SK-N-SH (cell line): Measurements from ENCODE around the gene FAM174B. TPM values are rescaled to one million over a fixed set of nuclear protein-coding genes. Genes with fewer than 3 reads are reported as not detected.

Experiments used
- CTCF ChIA-PET: fragments of 300-600, 350-600 bp; formaldehyde crosslinking; extraction: SDS; loops from one replicate; lab custom pipeline; 2021; lab: Yijun Ruan, JAX
- POLR2A ChIA-PET: fragments of 350-600 bp; sonication (Branson Sonifier 250); formaldehyde crosslinking; extraction: SDS; loops from one replicate; lab custom pipeline; 2020; ENCODE audit warnings: antibody characterized with exemption, inconsistent platforms; lab: Yijun Ruan, JAX
- DNase-seq: peaks from one replicate; pipeline ENCODE4 v3.0.0; 2012
- H2AFZ ChIP-seq: fragments of 200-600 bp; sonication (generic); 2 replicates; pipeline ENCODE4 v1.8.1; 2016; ENCODE audit warnings: antibody characterized with exemption, mild to moderate bottlenecking, low read depth
- H3F3A ChIP-seq: fragments of 200-600 bp; sonication (generic); replicated peaks from 2 replicates; pipeline ENCODE3; 2016; ENCODE audit warnings: antibody characterized with exemption, mild to moderate bottlenecking; ENCODE audit not compliant: insufficient read depth
- H3K27ac ChIP-seq, 2 experiments: fragments of 200-500 bp in 1 of 2; fragments of 200-600 bp in 1 of 2; sonication (Bioruptor generic) in 1 of 2; sonication (generic), shearing (Covaris generic) in 1 of 2; 2 replicates each; pipeline versions ENCODE4 v1.5.1 to v1.6.1; 2014 to 2016; ENCODE audit warnings: low read depth in 2 of 2, inconsistent platforms in 1 of 2, low read length in 1 of 2, mild to moderate bottlenecking in 1 of 2, mixed read lengths in 1 of 2
- H3K27me3 ChIP-seq: fragments of 200-600 bp; sonication (generic), shearing (Covaris generic); 2 replicates; pipeline ENCODE4 v1.6.1; 2016; ENCODE audit warnings: mixed run types; ENCODE audit not compliant: insufficient read depth
- H3K36me3 ChIP-seq, 2 experiments: fragments of 200-500 bp in 1 of 2; fragments of 200-600 bp in 1 of 2; sonication (Bioruptor generic) in 1 of 2; sonication (generic) in 1 of 2; replicated peaks in 1 of 2; 2 replicates each; pipeline versions ENCODE3 to v1.5.1; 2014 to 2016; ENCODE audit warnings: low read length in 1 of 2, mild to moderate bottlenecking in 1 of 2; ENCODE audit not compliant: insufficient read depth in 2 of 2, control insufficient read depth in 1 of 2
- H3K4me1 ChIP-seq, 2 experiments: fragments of 200-500 bp in 1 of 2; fragments of 200-600 bp in 1 of 2; sonication (Bioruptor generic) in 1 of 2; sonication (generic), shearing (Covaris generic) in 1 of 2; 2 replicates each; pipeline versions ENCODE4 v1.5.1 to v1.6.1; 2014 to 2016; ENCODE audit warnings: low read depth in 1 of 2, low read length in 1 of 2, mixed run types in 1 of 2; ENCODE audit not compliant: insufficient read depth in 2 of 2, control insufficient read depth in 1 of 2
- H3K4me2 ChIP-seq: fragments of 200-600 bp; sonication (generic), shearing (Covaris generic); 2 replicates; pipeline ENCODE4 v1.6.1; 2017; ENCODE audit warnings: mixed run types
- H3K4me3 ChIP-seq, 2 experiments: fragments of 200-500 bp in 1 of 2; fragments of 200-600 bp in 1 of 2; sonication (Bioruptor generic) in 1 of 2; sonication (generic), shearing (Covaris generic) in 1 of 2; 2 replicates each; pipeline versions ENCODE4 v1.5.1 to v1.8.1; 2014 to 2016; ENCODE audit warnings: low read depth in 2 of 2, inconsistent platforms in 1 of 2, low read length in 1 of 2, mild to moderate bottlenecking in 1 of 2, mixed read lengths in 1 of 2, moderate library complexity in 1 of 2
- H3K79me2 ChIP-seq: fragments of 200-600 bp; sonication (generic); 2 replicates; pipeline ENCODE4 v1.8.1; 2017; ENCODE audit warnings: mild to moderate bottlenecking; ENCODE audit not compliant: insufficient read depth
- H3K9ac ChIP-seq: fragments of 200-600 bp; sonication (generic); 2 replicates; pipeline ENCODE4 v1.6.1; 2017; ENCODE audit warnings: mixed run types
- H3K9me2 ChIP-seq: fragments of 200-600 bp; sonication (generic); 2 replicates; pipeline ENCODE4 v1.6.1; 2017; ENCODE audit warnings: mixed run types
- H3K9me3 ChIP-seq: fragments of 200-600 bp; sonication (generic); 2 replicates; pipeline ENCODE4 v1.6.1; 2017; ENCODE audit warnings: mixed run types, mild to moderate bottlenecking, moderate library complexity
- H4K20me1 ChIP-seq: fragments of 200-600 bp; sonication (generic); 2 replicates; pipeline ENCODE4 v1.6.1; 2017; ENCODE audit warnings: mild to moderate bottlenecking, mixed run types; ENCODE audit not compliant: insufficient read depth
- EP300 ChIP-seq, 2 experiments: IDR thresholded peaks; 2 replicates each; pipeline versions ENCODE4 v1.4.0 to v1.6.1; 2012; ENCODE audit warnings: borderline replicate concordance in 1 of 2, low read depth in 1 of 2, low read length in 1 of 2
- MXI1 ChIP-seq: IDR thresholded peaks from 2 replicates; pipeline ENCODE4 v1.6.1; 2012; ENCODE audit warnings: mild to moderate bottlenecking, low read depth, low read length, improper control_type of control experiment
- SIN3A ChIP-seq: IDR thresholded peaks from 2 replicates; pipeline ENCODE4 v1.6.1; 2012; ENCODE audit warnings: low read depth, mild to moderate bottlenecking, low read length, moderate library complexity, borderline replicate concordance
- WGBS: methylation state at CpG from one replicate; pipeline ENCODE4 v1.1.6; 2017; ENCODE audit warnings: low lambda C conversion rate; 5-methylcytosine and 5-hydroxymethylcytosine counted together
- polyA plus RNA-seq, 3 experiments: library from polyadenylated mRNA; depleted of rRNA; stranded (reverse); fragments of >200 nt; gene quantifications; 2 replicates each; pipeline ENCODE4 v1.2.3, GENCODE V29; 2012
- TF ChIP-seq, protein P1 (sequence below): IDR thresholded peaks from 2 replicates; pipeline ENCODE4 v1.4.0; 2012; ENCODE audit warnings: low read depth, borderline replicate concordance
- TF ChIP-seq, protein P2 (sequence below): IDR thresholded peaks from 2 replicates; pipeline ENCODE4 v1.4.0; 2012; ENCODE audit warnings: low read depth
- TF ChIP-seq, protein P3 (sequence below): IDR thresholded peaks from 2 replicates; pipeline ENCODE4 v1.6.1; 2012; ENCODE audit warnings: mild to moderate bottlenecking, low read depth, low read length, moderate library complexity
- TF ChIP-seq, protein P4 (sequence below): fragments of 200-600 bp; sonication (generic); IDR thresholded peaks from 2 replicates; pipeline ENCODE4 v1.6.1; 2017; ENCODE audit warnings: antibody characterized with exemption, mild to moderate bottlenecking, moderate library complexity
- TF ChIP-seq, protein P5 (sequence below): fragments of 150-350 bp; IDR thresholded peaks from 2 replicates; pipeline ENCODE4 v1.6.1; 2016; ENCODE audit warnings: mild to moderate bottlenecking, low read depth, low read length

Gene FAM174B
- polyA plus RNA-seq, 1 of the 3 experiments (the other 2 are of a cell fraction), result 0.30 TPM

DNA sequence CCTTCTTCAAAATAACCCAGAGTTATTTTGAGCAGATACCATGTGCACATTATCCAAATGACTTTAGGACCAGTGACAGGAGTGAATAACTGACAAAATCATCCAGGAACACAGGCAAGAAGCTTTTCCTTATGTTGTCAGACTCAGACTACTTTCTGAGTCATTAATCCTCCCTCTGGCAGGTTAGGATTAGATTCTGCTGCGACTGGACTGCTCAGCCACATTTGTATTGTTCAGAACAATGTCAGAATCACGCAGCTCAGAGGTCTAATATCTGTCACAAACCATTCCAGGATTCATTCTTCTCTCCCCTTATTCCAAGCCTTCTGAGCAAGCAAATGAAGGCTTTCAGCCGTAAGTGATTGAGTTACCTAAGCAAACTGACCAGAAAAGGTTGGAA, 34.8 kb upstream of the FAM174B start:
- Histone ChIP-seq H4K20me1 (no peaks in the 10 kb centered on the region), H3K9me3 (no peaks in the 10 kb centered on the region), H3K4me1 (no peaks in the 10 kb centered on the region), H2AFZ (no peak overlapping the region), H3K27me3 (no peaks in the 10 kb centered on the region), H3F3A (no peaks in the 10 kb centered on the region), H3K27ac (no peak overlapping the region), H3K79me2 (no peaks in the 10 kb centered on the region), H3K9me2 (no peaks in the 10 kb centered on the region), H3K36me3 (no peaks in the 10 kb centered on the region), H3K4me3 (no peak overlapping the region), H3K4me2 (no peak overlapping the region), H3K9ac (no peak overlapping the region)
- POLR2A ChIA-PET, result no interaction called here
- DNase-seq, result no peak
- 10% methylated on average over 3 of the region's 3 CpGs for WGBS
- CTCF ChIA-PET, result no interaction called here
- TF ChIP-seq, protein P1, sequence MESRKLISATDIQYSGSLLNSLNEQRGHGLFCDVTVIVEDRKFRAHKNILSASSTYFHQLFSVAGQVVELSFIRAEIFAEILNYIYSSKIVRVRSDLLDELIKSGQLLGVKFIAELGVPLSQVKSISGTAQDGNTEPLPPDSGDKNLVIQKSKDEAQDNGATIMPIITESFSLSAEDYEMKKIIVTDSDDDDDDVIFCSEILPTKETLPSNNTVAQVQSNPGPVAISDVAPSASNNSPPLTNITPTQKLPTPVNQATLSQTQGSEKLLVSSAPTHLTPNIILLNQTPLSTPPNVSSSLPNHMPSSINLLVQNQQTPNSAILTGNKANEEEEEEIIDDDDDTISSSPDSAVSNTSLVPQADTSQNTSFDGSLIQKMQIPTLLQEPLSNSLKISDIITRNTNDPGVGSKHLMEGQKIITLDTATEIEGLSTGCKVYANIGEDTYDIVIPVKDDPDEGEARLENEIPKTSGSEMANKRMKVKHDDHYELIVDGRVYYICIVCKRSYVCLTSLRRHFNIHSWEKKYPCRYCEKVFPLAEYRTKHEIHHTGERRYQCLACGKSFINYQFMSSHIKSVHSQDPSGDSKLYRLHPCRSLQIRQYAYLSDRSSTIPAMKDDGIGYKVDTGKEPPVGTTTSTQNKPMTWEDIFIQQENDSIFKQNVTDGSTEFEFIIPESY, result no peak
- TF ChIP-seq, protein P2, sequence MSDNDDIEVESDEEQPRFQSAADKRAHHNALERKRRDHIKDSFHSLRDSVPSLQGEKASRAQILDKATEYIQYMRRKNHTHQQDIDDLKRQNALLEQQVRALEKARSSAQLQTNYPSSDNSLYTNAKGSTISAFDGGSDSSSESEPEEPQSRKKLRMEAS, result no peak
- TF ChIP-seq, protein P3, sequence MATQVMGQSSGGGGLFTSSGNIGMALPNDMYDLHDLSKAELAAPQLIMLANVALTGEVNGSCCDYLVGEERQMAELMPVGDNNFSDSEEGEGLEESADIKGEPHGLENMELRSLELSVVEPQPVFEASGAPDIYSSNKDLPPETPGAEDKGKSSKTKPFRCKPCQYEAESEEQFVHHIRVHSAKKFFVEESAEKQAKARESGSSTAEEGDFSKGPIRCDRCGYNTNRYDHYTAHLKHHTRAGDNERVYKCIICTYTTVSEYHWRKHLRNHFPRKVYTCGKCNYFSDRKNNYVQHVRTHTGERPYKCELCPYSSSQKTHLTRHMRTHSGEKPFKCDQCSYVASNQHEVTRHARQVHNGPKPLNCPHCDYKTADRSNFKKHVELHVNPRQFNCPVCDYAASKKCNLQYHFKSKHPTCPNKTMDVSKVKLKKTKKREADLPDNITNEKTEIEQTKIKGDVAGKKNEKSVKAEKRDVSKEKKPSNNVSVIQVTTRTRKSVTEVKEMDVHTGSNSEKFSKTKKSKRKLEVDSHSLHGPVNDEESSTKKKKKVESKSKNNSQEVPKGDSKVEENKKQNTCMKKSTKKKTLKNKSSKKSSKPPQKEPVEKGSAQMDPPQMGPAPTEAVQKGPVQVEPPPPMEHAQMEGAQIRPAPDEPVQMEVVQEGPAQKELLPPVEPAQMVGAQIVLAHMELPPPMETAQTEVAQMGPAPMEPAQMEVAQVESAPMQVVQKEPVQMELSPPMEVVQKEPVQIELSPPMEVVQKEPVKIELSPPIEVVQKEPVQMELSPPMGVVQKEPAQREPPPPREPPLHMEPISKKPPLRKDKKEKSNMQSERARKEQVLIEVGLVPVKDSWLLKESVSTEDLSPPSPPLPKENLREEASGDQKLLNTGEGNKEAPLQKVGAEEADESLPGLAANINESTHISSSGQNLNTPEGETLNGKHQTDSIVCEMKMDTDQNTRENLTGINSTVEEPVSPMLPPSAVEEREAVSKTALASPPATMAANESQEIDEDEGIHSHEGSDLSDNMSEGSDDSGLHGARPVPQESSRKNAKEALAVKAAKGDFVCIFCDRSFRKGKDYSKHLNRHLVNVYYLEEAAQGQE, result no peak
- TF ChIP-seq EP300 (IDR thresholded peaks at IDR 0.05; ENCODE audit: borderline replicate concordance in 1 of 2, low read depth in 1 of 2, low read length in 1 of 2), result no peak
- TF ChIP-seq, protein P4, sequence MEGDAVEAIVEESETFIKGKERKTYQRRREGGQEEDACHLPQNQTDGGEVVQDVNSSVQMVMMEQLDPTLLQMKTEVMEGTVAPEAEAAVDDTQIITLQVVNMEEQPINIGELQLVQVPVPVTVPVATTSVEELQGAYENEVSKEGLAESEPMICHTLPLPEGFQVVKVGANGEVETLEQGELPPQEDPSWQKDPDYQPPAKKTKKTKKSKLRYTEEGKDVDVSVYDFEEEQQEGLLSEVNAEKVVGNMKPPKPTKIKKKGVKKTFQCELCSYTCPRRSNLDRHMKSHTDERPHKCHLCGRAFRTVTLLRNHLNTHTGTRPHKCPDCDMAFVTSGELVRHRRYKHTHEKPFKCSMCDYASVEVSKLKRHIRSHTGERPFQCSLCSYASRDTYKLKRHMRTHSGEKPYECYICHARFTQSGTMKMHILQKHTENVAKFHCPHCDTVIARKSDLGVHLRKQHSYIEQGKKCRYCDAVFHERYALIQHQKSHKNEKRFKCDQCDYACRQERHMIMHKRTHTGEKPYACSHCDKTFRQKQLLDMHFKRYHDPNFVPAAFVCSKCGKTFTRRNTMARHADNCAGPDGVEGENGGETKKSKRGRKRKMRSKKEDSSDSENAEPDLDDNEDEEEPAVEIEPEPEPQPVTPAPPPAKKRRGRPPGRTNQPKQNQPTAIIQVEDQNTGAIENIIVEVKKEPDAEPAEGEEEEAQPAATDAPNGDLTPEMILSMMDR, result no peak
- no peak for TF ChIP-seq SIN3A
- TF ChIP-seq, protein P5, sequence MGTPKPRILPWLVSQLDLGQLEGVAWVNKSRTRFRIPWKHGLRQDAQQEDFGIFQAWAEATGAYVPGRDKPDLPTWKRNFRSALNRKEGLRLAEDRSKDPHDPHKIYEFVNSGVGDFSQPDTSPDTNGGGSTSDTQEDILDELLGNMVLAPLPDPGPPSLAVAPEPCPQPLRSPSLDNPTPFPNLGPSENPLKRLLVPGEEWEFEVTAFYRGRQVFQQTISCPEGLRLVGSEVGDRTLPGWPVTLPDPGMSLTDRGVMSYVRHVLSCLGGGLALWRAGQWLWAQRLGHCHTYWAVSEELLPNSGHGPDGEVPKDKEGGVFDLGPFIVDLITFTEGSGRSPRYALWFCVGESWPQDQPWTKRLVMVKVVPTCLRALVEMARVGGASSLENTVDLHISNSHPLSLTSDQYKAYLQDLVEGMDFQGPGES, result no peak
- no peak for TF ChIP-seq MXI1
